Trophoblast cell (in vitro differentiated cells and primary cell): Measurements from ENCODE around the gene NPHP4.

Experiments
- DNase-seq, 2 donors: peaks; one replicate each; pipeline ENCODE4 v3.0.0-alpha.2; 2016
- H2AFZ ChIP-seq: 2 replicates; pipeline ENCODE4 v1.6.1; 2013; ENCODE audit warnings: low read length, moderate library complexity, mild to moderate bottlenecking; ENCODE audit not compliant: insufficient read depth, poor library complexity
- H2AK5ac ChIP-seq: 2 replicates; pipeline ENCODE4 v1.6.1; 2013; ENCODE audit warnings: mild to moderate bottlenecking, low read length
- H2BK120ac ChIP-seq: 2 replicates; pipeline ENCODE4 v1.6.1; 2013; ENCODE audit warnings: low read length, mild to moderate bottlenecking, moderate library complexity; ENCODE audit not compliant: insufficient read depth, poor library complexity
- H2BK12ac ChIP-seq: 2 replicates; pipeline ENCODE4 v1.6.1; 2013; ENCODE audit warnings: mild to moderate bottlenecking, low read length, moderate library complexity
- H2BK5ac ChIP-seq: 2 replicates; pipeline ENCODE4 v1.6.1; 2013; ENCODE audit warnings: low read length, low read depth, moderate library complexity, mild to moderate bottlenecking; ENCODE audit not compliant: poor library complexity
- H3K14ac ChIP-seq: 2 replicates; pipeline ENCODE4 v1.6.1; 2013; ENCODE audit warnings: mild to moderate bottlenecking, low read length
- H3K18ac ChIP-seq: 2 replicates; pipeline ENCODE4 v1.6.1; 2013; ENCODE audit warnings: mild to moderate bottlenecking, low read length
- H3K23ac ChIP-seq: 2 replicates; pipeline ENCODE4 v1.6.1; 2013; ENCODE audit warnings: low read length
- H3K27ac ChIP-seq: 2 replicates; pipeline ENCODE4 v1.5.1; 2013; ENCODE audit warnings: low read depth, mild to moderate bottlenecking, inconsistent platforms, low read length, moderate library complexity
- H3K27me3 ChIP-seq: 2 replicates; pipeline ENCODE4 v1.6.1; 2013; ENCODE audit warnings: inconsistent platforms, mild to moderate bottlenecking, low read length, moderate library complexity; ENCODE audit not compliant: insufficient read depth
- H3K36me3 ChIP-seq, 2 experiments: 1 replicate in 1 of 2; 2 replicates in 1 of 2; pipeline ENCODE4 v1.6.1; 2013; ENCODE audit warnings: low read length in 2 of 2, mild to moderate bottlenecking in 2 of 2, moderate library complexity in 1 of 2; ENCODE audit not compliant: insufficient read depth in 2 of 2, control insufficient read depth in 1 of 2
- H3K4ac ChIP-seq: 2 replicates; pipeline ENCODE4 v1.6.1; 2013; ENCODE audit warnings: low read depth, mild to moderate bottlenecking, low read length, moderate library complexity
- H3K4me1 ChIP-seq, 2 experiments: 1 replicate in 1 of 2; 2 replicates in 1 of 2; pipeline ENCODE4 v1.6.1; 2013; ENCODE audit warnings: low read length in 2 of 2, mild to moderate bottlenecking in 2 of 2, moderate library complexity in 1 of 2; ENCODE audit not compliant: insufficient read depth in 2 of 2, control insufficient read depth in 1 of 2
- H3K4me2 ChIP-seq: 2 replicates; pipeline ENCODE4 v1.6.1; 2013; ENCODE audit warnings: inconsistent platforms, mild to moderate bottlenecking, low read length, moderate library complexity
- H3K4me3 ChIP-seq: 2 replicates; pipeline ENCODE4 v1.5.1; 2013; ENCODE audit warnings: mild to moderate bottlenecking, low read depth, low read length, inconsistent platforms
- H3K79me1 ChIP-seq: one replicate; pipeline ENCODE4 v1.6.1; 2013; ENCODE audit warnings: low read length
- H3K79me2 ChIP-seq: 2 replicates; pipeline ENCODE4 v1.6.1; 2013; ENCODE audit warnings: low read length, mild to moderate bottlenecking; ENCODE audit not compliant: control insufficient read depth, insufficient read depth, poor library complexity
- H3K9ac ChIP-seq: 2 replicates; pipeline ENCODE4 v1.6.1; 2013; ENCODE audit warnings: mild to moderate bottlenecking, low read length
- H3K9me3 ChIP-seq: 2 replicates; pipeline ENCODE4 v1.6.1; 2013; ENCODE audit warnings: low read depth, mild to moderate bottlenecking, control low read depth, inconsistent platforms, low read length; ENCODE audit not compliant: insufficient read depth
- H4K12ac ChIP-seq: 2 replicates; pipeline ENCODE4 v1.6.1; 2013; ENCODE audit warnings: low read depth, mild to moderate bottlenecking, low read length, moderate library complexity
- H4K8ac ChIP-seq: 2 replicates; pipeline ENCODE4 v1.6.1; 2013; ENCODE audit warnings: low read depth, mild to moderate bottlenecking, low read length, moderate library complexity
- H4K91ac ChIP-seq: one replicate; pipeline ENCODE4 v1.6.1; 2013; ENCODE audit warnings: low read depth, mild to moderate bottlenecking, low read length, moderate library complexity
- WGBS: extraction: QIAGEN DNeasy Blood & Tissue Kit; methylation state at CpG from one replicate; pipeline ENCODE4 v1.1.7; 2013; ENCODE audit warnings: missing lambda C conversion rate; ENCODE audit not compliant: insufficient read length, insufficient coverage; ENCODE audit errors: extremely low coverage; 5-methylcytosine and 5-hydroxymethylcytosine counted together

Gene NPHP4

DNA sequence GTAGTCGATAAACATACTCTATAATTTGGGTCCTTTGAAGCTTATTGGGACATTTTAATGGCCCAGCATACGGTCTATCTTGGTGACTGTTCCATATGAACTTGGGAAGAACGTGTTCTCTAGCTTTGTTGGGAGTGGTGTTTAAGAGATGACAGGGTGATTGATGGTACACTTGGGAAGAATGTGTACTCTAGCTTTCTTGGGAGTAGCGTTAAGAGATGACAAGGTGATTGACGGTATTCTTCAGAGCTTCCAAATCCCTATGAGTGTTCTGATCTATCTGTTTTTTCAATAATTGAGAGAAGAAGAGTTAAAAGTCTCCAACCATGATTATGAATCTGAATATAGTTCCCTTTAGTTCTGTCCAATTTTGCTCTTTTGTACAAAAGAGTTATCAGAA, 9.4 kb downstream of the NPHP4 start:
- H3K4me2 ChIP-seq = no peak overlapping the region
- no peak overlapping the region for H3K23ac ChIP-seq
- no peaks in the 10 kb centered on the region for H3K79me1 ChIP-seq
- no peak for DNase-seq
- no peak overlapping the region for H4K12ac ChIP-seq
- H3K14ac ChIP-seq = no peak overlapping the region
- H3K27me3 ChIP-seq = no peaks in the 10 kb centered on the region
- H2BK12ac ChIP-seq = no peak overlapping the region
- no peak overlapping the region for H3K9ac ChIP-seq
- H2AK5ac ChIP-seq = no peak overlapping the region
- H3K36me3 ChIP-seq = no peaks in the 10 kb centered on the region
- H3K4me3 ChIP-seq = no peak overlapping the region
- H3K4me1 ChIP-seq = peaks cover 0 to 2% of the 10 kb centered on the region in 2 experiments
- H4K8ac ChIP-seq = no peak overlapping the region
- H3K4ac ChIP-seq = no peak overlapping the region
- no peaks in the 10 kb centered on the region for H3K79me2 ChIP-seq
- no peak overlapping the region for H3K27ac ChIP-seq
- H2BK5ac ChIP-seq = no peak overlapping the region
- H4K91ac ChIP-seq = no peak overlapping the region
- H2AFZ ChIP-seq = no peak overlapping the region
- no peak overlapping the region for H2BK120ac ChIP-seq
- no peak overlapping the region for H3K18ac ChIP-seq
- H3K9me3 ChIP-seq = peaks cover 2% of the 10 kb centered on the region
- WGBS = no CpG with 5 or more reads among the region's 5 CpGs

DNA sequence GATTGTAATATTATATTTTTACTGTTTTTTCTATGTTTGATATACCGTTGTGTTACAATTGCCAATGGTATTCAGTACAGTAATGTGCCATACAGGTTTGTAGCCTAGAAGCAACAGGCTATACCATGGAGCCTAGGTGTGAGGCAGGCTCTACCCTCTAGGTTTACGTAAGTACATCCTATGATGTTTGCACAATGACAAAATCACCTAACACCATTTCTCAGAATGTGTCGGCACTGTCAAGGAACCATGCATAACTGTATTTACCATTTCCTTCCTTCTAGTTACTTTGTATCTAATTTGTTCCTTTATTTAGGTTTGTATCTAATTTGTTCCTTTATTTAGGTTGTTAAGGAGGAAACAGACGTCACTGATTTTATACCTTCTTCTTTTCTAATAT, 9.9 kb downstream of the NPHP4 start:
- Histone ChIP-seq H4K8ac (no peak overlapping the region), H2AK5ac (no peak overlapping the region), H4K12ac (no peak overlapping the region), H3K14ac (no peak overlapping the region), H2BK5ac (no peak overlapping the region), H2BK12ac (no peak overlapping the region), H3K79me1 (no peaks in the 10 kb centered on the region), H3K4me3 (no peak overlapping the region), H3K18ac (no peak overlapping the region), H3K36me3 (no peaks in the 10 kb centered on the region), H3K9me3 (peaks cover 2% of the 10 kb centered on the region), H2BK120ac (no peak overlapping the region), H4K91ac (no peak overlapping the region), H2AFZ (no peak overlapping the region), H3K4ac (no peak overlapping the region), H3K23ac (no peak overlapping the region), H3K27ac (no peak overlapping the region), H3K4me1 (peaks cover 0 to 2% of the 10 kb centered on the region in 2 experiments), H3K9ac (no peak overlapping the region), H3K79me2 (no peaks in the 10 kb centered on the region), H3K27me3 (no peaks in the 10 kb centered on the region), H3K4me2 (no peak overlapping the region)
- no CpG with 5 or more reads among the region's 4 CpGs for WGBS
- DNase-seq = no peak

DNA sequence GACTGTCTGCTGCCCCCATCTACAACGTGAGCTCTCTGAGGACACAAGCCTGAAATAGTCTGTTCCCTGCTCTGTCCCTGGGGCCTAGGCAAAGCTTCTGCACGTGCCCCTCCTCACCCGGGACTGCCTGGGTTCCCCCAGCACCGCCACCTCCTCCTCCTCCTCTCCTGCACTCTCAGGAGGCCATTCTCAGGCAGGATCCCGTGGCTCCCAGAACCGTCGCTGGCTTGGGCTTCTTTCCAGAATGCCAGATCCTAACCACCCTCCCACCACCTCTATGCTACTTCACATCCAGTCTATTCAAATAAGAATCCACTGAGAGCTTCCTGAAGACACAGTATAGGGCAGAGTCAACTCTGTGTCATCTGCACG, 11.2 kb downstream of the NPHP4 start:
- no peak overlapping the region for H3K4ac ChIP-seq
- no peaks in the 10 kb centered on the region for H3K79me1 ChIP-seq
- H3K36me3 ChIP-seq = no peaks in the 10 kb centered on the region
- no peaks in the 10 kb centered on the region for H3K9me3 ChIP-seq
- peaks cover 0 to 2% of the 10 kb centered on the region in 2 experiments for H3K4me1 ChIP-seq
- no peak overlapping the region for H2AFZ ChIP-seq
- H3K23ac ChIP-seq = no peak overlapping the region
- no peak for DNase-seq
- H3K14ac ChIP-seq = no peak overlapping the region
- no peak overlapping the region for H4K12ac ChIP-seq
- no peak overlapping the region for H3K4me2 ChIP-seq
- no peak overlapping the region for H2AK5ac ChIP-seq
- no peak overlapping the region for H4K8ac ChIP-seq
- H3K9ac ChIP-seq = no peak overlapping the region
- H2BK12ac ChIP-seq = no peak overlapping the region
- H3K4me3 ChIP-seq = no peak overlapping the region
- H3K27me3 ChIP-seq = no peaks in the 10 kb centered on the region
- H2BK120ac ChIP-seq = no peak overlapping the region
- no peak overlapping the region for H4K91ac ChIP-seq
- H3K18ac ChIP-seq = no peak overlapping the region
- WGBS = no CpG with 5 or more reads among the region's 8 CpGs
- H2BK5ac ChIP-seq = no peak overlapping the region
- H3K27ac ChIP-seq = no peak overlapping the region
- H3K79me2 ChIP-seq = no peaks in the 10 kb centered on the region

DNA sequence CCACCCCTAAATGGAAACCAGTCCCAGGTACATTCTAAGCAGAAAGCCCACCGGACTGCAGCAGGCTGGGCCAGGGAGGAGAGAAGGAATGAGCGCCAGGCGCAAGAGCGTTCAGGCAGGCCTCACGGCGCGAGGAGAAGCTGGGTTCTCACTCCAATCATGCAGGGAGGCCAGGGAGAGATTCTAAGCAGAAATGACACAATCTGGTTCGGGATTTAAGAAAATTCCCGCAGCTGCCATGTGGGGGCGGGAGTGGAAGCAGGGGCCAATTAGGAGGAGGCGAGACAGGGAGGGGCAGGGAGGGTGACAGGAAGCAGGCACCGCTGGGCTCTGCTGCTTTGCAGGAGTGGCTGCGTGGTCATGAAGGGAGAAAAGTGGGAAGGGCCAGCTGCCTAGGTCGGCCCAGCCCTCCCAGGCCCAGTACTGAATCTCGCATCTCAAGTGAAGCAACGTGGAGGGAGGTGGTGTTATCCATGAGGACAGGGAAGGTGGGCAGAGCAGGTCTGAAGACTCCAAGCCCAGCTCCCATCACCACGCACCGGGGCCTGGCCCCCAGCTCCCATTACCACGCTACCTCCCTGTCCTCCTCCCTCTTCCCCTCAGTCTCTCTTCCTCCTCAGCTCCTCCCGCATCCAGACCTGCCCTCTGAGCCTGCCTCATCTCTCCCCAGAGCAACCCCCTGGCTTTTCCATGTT, 11.8 kb downstream of the NPHP4 start:
- Histone ChIP-seq H3K79me2 (no peaks in the 10 kb centered on the region), H2BK12ac (no peak overlapping the region), H3K4me1 (peaks cover 0 to 2% of the 10 kb centered on the region in 2 experiments), H3K18ac (no peak overlapping the region), H3K14ac (no peak overlapping the region), H2AK5ac (no peak overlapping the region), H3K4ac (no peak overlapping the region), H3K4me3 (no peak overlapping the region), H2BK5ac (no peak overlapping the region), H3K27ac (no peak overlapping the region), H3K23ac (no peak overlapping the region), H4K12ac (no peak overlapping the region), H4K91ac (no peak overlapping the region), H3K79me1 (no peaks in the 10 kb centered on the region), H3K4me2 (no peak overlapping the region), H3K27me3 (no peaks in the 10 kb centered on the region), H2AFZ (no peak overlapping the region), H4K8ac (no peak overlapping the region), H3K36me3 (no peaks in the 10 kb centered on the region), H2BK120ac (no peak overlapping the region), H3K9me3 (no peaks in the 10 kb centered on the region), H3K9ac (no peak overlapping the region)
- no peak for DNase-seq
- WGBS = no CpG with 5 or more reads among the region's 20 CpGs
